Prostate gland (tissue), 2 donors: ENCODE measurements around the gene ADAMTSL1.

ENCODE experiments used
- POLR2AphosphoS5 ChIP-seq: sonication (generic); formaldehyde crosslinking; IDR thresholded peaks from one replicate; pipeline ENCODE4 v1.6.1; 2017; ENCODE audit warnings: antibody characterized with exemption
- TF ChIP-seq, protein P1 (sequence below), 4 experiments: fragments of 200-600 bp in 2 of 4; fragments of 450-650 bp in 2 of 4; sonication (generic) in 2 of 4; IDR thresholded peaks; 1 replicate in 3 of 4; 2 replicates in 1 of 4; pipeline ENCODE4 v1.5.1; 2016 to 2019; ENCODE audit warnings: antibody characterized with exemption in 4 of 4, mild to moderate bottlenecking in 2 of 4, moderate library complexity in 2 of 4

DNA sequence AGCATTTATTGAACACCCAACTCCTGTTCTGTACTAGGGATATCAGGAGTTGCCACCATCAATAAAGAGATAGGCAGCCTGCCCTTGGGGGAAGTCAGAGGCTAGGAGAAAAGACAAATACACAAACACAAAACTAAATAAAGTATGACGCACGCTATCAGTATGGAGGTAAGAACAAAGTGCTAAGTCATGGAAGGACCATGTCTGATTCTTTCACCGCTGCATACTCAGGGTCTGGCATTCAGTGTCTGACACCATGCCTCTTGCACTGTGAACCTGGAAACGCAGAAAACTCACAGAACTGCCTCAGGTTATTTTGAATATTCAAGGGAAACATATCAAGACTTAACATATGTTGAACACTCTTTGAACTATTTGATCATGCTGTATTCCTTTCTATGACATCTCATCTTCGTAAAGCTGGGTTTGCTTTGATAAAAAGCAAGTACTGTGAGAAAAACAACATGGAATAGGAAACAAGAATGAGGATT lies 65.3 kb downstream of the ADAMTSL1 start:
- TF ChIP-seq, protein P1, sequence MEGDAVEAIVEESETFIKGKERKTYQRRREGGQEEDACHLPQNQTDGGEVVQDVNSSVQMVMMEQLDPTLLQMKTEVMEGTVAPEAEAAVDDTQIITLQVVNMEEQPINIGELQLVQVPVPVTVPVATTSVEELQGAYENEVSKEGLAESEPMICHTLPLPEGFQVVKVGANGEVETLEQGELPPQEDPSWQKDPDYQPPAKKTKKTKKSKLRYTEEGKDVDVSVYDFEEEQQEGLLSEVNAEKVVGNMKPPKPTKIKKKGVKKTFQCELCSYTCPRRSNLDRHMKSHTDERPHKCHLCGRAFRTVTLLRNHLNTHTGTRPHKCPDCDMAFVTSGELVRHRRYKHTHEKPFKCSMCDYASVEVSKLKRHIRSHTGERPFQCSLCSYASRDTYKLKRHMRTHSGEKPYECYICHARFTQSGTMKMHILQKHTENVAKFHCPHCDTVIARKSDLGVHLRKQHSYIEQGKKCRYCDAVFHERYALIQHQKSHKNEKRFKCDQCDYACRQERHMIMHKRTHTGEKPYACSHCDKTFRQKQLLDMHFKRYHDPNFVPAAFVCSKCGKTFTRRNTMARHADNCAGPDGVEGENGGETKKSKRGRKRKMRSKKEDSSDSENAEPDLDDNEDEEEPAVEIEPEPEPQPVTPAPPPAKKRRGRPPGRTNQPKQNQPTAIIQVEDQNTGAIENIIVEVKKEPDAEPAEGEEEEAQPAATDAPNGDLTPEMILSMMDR (IDR thresholded peaks at IDR 0.05), result no peak
- TF ChIP-seq POLR2AphosphoS5, result no peak
